ENCODE measurements around the gene DUS2. TPM values are rescaled to one million over a fixed set of nuclear protein-coding genes. Genes with fewer than 3 reads are reported as not detected.

The DUS2 gene
- total and polyA plus RNA-seq, 2 of the 8 experiments (the other 6 are each of a cell fraction or from before 2014, with no cell fraction given): 17.2 to 27.0 TPM

DNA sequence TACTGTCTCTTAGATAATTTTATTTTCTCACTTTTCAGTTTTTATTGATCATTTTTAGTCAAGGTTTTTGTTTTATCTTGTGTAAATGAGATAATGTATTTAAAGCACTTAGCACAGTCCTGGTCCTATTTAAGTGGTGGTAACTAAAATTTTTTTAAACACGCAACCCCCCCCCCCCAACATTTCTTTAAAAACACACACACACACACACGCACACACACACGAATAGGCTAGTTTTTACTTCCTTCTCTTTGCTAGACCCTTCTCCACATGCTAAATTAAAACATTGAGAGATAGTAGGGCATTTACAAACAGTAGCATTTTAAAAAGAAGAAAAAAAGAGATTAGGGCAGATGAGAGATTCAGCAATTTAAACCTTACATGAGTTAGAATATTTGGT, 67.0 kb downstream of the DUS2 start (continued):
- TF ChIP-seq, protein P1, sequence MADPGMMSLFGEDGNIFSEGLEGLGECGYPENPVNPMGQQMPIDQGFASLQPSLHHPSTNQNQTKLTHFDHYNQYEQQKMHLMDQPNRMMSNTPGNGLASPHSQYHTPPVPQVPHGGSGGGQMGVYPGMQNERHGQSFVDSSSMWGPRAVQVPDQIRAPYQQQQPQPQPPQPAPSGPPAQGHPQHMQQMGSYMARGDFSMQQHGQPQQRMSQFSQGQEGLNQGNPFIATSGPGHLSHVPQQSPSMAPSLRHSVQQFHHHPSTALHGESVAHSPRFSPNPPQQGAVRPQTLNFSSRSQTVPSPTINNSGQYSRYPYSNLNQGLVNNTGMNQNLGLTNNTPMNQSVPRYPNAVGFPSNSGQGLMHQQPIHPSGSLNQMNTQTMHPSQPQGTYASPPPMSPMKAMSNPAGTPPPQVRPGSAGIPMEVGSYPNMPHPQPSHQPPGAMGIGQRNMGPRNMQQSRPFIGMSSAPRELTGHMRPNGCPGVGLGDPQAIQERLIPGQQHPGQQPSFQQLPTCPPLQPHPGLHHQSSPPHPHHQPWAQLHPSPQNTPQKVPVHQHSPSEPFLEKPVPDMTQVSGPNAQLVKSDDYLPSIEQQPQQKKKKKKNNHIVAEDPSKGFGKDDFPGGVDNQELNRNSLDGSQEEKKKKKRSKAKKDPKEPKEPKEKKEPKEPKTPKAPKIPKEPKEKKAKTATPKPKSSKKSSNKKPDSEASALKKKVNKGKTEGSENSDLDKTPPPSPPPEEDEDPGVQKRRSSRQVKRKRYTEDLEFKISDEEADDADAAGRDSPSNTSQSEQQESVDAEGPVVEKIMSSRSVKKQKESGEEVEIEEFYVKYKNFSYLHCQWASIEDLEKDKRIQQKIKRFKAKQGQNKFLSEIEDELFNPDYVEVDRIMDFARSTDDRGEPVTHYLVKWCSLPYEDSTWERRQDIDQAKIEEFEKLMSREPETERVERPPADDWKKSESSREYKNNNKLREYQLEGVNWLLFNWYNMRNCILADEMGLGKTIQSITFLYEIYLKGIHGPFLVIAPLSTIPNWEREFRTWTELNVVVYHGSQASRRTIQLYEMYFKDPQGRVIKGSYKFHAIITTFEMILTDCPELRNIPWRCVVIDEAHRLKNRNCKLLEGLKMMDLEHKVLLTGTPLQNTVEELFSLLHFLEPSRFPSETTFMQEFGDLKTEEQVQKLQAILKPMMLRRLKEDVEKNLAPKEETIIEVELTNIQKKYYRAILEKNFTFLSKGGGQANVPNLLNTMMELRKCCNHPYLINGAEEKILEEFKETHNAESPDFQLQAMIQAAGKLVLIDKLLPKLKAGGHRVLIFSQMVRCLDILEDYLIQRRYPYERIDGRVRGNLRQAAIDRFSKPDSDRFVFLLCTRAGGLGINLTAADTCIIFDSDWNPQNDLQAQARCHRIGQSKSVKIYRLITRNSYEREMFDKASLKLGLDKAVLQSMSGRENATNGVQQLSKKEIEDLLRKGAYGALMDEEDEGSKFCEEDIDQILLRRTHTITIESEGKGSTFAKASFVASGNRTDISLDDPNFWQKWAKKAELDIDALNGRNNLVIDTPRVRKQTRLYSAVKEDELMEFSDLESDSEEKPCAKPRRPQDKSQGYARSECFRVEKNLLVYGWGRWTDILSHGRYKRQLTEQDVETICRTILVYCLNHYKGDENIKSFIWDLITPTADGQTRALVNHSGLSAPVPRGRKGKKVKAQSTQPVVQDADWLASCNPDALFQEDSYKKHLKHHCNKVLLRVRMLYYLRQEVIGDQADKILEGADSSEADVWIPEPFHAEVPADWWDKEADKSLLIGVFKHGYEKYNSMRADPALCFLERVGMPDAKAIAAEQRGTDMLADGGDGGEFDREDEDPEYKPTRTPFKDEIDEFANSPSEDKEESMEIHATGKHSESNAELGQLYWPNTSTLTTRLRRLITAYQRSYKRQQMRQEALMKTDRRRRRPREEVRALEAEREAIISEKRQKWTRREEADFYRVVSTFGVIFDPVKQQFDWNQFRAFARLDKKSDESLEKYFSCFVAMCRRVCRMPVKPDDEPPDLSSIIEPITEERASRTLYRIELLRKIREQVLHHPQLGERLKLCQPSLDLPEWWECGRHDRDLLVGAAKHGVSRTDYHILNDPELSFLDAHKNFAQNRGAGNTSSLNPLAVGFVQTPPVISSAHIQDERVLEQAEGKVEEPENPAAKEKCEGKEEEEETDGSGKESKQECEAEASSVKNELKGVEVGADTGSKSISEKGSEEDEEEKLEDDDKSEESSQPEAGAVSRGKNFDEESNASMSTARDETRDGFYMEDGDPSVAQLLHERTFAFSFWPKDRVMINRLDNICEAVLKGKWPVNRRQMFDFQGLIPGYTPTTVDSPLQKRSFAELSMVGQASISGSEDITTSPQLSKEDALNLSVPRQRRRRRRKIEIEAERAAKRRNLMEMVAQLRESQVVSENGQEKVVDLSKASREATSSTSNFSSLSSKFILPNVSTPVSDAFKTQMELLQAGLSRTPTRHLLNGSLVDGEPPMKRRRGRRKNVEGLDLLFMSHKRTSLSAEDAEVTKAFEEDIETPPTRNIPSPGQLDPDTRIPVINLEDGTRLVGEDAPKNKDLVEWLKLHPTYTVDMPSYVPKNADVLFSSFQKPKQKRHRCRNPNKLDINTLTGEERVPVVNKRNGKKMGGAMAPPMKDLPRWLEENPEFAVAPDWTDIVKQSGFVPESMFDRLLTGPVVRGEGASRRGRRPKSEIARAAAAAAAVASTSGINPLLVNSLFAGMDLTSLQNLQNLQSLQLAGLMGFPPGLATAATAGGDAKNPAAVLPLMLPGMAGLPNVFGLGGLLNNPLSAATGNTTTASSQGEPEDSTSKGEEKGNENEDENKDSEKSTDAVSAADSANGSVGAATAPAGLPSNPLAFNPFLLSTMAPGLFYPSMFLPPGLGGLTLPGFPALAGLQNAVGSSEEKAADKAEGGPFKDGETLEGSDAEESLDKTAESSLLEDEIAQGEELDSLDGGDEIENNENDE (IDR thresholded peaks at IDR 0.05; ENCODE audit: insufficient replicate concordance, low read length): no peak
- TF ChIP-seq BCL11A (IDR thresholded peaks at IDR 0.05; ENCODE audit: low read depth in 2 of 2, low read length in 2 of 2) (no peak), HDAC6 (IDR thresholded peaks at IDR 0.05; ENCODE audit: low read depth, low read length) (no peak)
- TF ChIP-seq, protein P2, sequence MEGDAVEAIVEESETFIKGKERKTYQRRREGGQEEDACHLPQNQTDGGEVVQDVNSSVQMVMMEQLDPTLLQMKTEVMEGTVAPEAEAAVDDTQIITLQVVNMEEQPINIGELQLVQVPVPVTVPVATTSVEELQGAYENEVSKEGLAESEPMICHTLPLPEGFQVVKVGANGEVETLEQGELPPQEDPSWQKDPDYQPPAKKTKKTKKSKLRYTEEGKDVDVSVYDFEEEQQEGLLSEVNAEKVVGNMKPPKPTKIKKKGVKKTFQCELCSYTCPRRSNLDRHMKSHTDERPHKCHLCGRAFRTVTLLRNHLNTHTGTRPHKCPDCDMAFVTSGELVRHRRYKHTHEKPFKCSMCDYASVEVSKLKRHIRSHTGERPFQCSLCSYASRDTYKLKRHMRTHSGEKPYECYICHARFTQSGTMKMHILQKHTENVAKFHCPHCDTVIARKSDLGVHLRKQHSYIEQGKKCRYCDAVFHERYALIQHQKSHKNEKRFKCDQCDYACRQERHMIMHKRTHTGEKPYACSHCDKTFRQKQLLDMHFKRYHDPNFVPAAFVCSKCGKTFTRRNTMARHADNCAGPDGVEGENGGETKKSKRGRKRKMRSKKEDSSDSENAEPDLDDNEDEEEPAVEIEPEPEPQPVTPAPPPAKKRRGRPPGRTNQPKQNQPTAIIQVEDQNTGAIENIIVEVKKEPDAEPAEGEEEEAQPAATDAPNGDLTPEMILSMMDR (IDR thresholded peaks at IDR 0.05; ENCODE audit: control extremely low read depth in 1 of 3, insufficient read depth in 1 of 3, low read depth in 1 of 3, low read length in 3 of 3): no peak

All from H1 (cell line).